ENCODE data around the gene NOC4L. TPM values are rescaled to one million over a fixed set of nuclear protein-coding genes. Genes with fewer than 3 reads are reported as not detected.

The NOC4L gene
- total RNA-seq, 4 donors from 2014 or later: 7.5 to 13.4 (median 9.5) TPM

- H3K36me3 ChIP-seq: peaks cover 0 to 55% of the 10 kb centered on the region in 2 donors
These were observed 7.6 kb downstream of the NOC4L start for GRCh38 chr12:132151766-132152410.

GRCh38 chr12:132152411-132152821, 8.2 kb downstream of the NOC4L start:
- Histone ChIP-seq H3K4me3 (no peak overlapping the region), H3K27ac (no peak overlapping the region), H3K27me3 (no peaks in the 10 kb centered on the region), H3K4me1 (peaks cover 0 to 11% (median 5%) of the 10 kb centered on the region in 3 donors), H3K9me3 (no peaks in the 10 kb centered on the region), H3K36me3 (peaks cover 0 to 52% of the 10 kb centered on the region in 2 donors)
- no peak for TF ChIP-seq POLR2A (IDR thresholded peaks at IDR 0.05)
- TF ChIP-seq EP300 (IDR thresholded peaks at IDR 0.05): no peak
- no peak for TF ChIP-seq POLR2AphosphoS5 (IDR thresholded peaks at IDR 0.05)
- no peak for TF ChIP-seq CTCF (IDR thresholded peaks at IDR 0.05)
- no peak for ATAC-seq
- WGBS, 2 donors (ENCODE audit: low coverage in 1 of 2): no CpG with 5 or more reads among the region's 9 CpGs

More at GRCh38 chr12:132151766-132152410, 7.6 kb downstream of the NOC4L start:
- H3K27me3 ChIP-seq: no peaks in the 10 kb centered on the region
- no peak overlapping the region for H3K27ac ChIP-seq
- no peaks in the 10 kb centered on the region for H3K9me3 ChIP-seq
- WGBS, 2 donors (ENCODE audit: low coverage in 1 of 2): 100% methylated on average over 1 of the region's 32 CpGs; no CpG with 5 or more reads in 1 of the 2 donors
- H3K4me3 ChIP-seq: no peak overlapping the region
- ATAC-seq: no peak
- TF ChIP-seq POLR2AphosphoS5 (IDR thresholded peaks at IDR 0.05): no peak
- TF ChIP-seq CTCF (IDR thresholded peaks at IDR 0.05): no peak
- TF ChIP-seq EP300 (IDR thresholded peaks at IDR 0.05): no peak
- no peak for TF ChIP-seq POLR2A (IDR thresholded peaks at IDR 0.05)
- peaks cover 0 to 11% (median 5%) of the 10 kb centered on the region in 3 donors for H3K4me1 ChIP-seq

- 89 to 94% methylated on average over 10 to 14 of the region's 20 CpGs for WGBS, 2 donors (ENCODE audit: low coverage in 1 of 2)
- H3K4me3 ChIP-seq: no peak overlapping the region
- H3K4me1 ChIP-seq: peaks cover 0 to 11% (median 5%) of the 10 kb centered on the region in 3 donors
- no peak for ATAC-seq
- H3K27me3 ChIP-seq: no peaks in the 10 kb centered on the region
- H3K27ac ChIP-seq: no peak overlapping the region
- TF ChIP-seq POLR2AphosphoS5 (IDR thresholded peaks at IDR 0.05): no peak
- H3K9me3 ChIP-seq: no peaks in the 10 kb centered on the region
- H3K36me3 ChIP-seq: peaks cover 0 to 52% of the 10 kb centered on the region in 2 donors
These were observed 8.7 kb downstream of the NOC4L start for GRCh38 chr12:132152953-132153352.

- ATAC-seq: peak; percentile 88
- H3K9me3 ChIP-seq: no peaks in the 10 kb centered on the region
- H3K27ac ChIP-seq: no peak overlapping the region
- peaks cover 0 to 11% (median 5%) of the 10 kb centered on the region in 3 donors for H3K4me1 ChIP-seq
- WGBS, 2 donors (ENCODE audit: low coverage in 1 of 2): no CpG with 5 or more reads among the region's 41 CpGs
- peaks cover 0 to 52% of the 10 kb centered on the region in 2 donors for H3K36me3 ChIP-seq
- H3K27me3 ChIP-seq: no peaks in the 10 kb centered on the region
- H3K4me3 ChIP-seq: peak overlapping the region in 1 of 2 donors; percentile 42
- TF ChIP-seq CTCF (IDR thresholded peaks at IDR 0.05) (peak in 3 of 4 experiments; percentile 86 to 97 (median 91)), POLR2A (IDR thresholded peaks at IDR 0.05) (no peak), POLR2AphosphoS5 (IDR thresholded peaks at IDR 0.05) (no peak), EP300 (IDR thresholded peaks at IDR 0.05) (no peak)
These were observed 9.5 kb downstream of the NOC4L start for GRCh38 chr12:132153501-132154340.

GRCh38 chr12:132154341-132154761, 10.1 kb downstream of the NOC4L start:
- peak overlapping the region in 1 of 2 donors; percentile 42 for H3K4me3 ChIP-seq

More at GRCh38 chr12:132154341-132154761, 10.1 kb downstream of the NOC4L start:
- H3K36me3 ChIP-seq: peaks cover 0 to 49% of the 10 kb centered on the region in 2 donors
- no peak for ATAC-seq
- no peak overlapping the region for H3K27ac ChIP-seq
- no peak for TF ChIP-seq POLR2A (IDR thresholded peaks at IDR 0.05)
- TF ChIP-seq EP300 (IDR thresholded peaks at IDR 0.05): no peak
- TF ChIP-seq POLR2AphosphoS5 (IDR thresholded peaks at IDR 0.05): no peak
- no peak for TF ChIP-seq CTCF (IDR thresholded peaks at IDR 0.05)
- H3K9me3 ChIP-seq: no peaks in the 10 kb centered on the region
- peaks cover 0 to 11% (median 5%) of the 10 kb centered on the region in 3 donors for H3K4me1 ChIP-seq
- H3K27me3 ChIP-seq: no peaks in the 10 kb centered on the region
- 94% methylated on average over 3 of the region's 21 CpGs; no CpG with 5 or more reads in 1 of the 2 donors for WGBS, 2 donors (ENCODE audit: low coverage in 1 of 2)
